Stimulated activated CD4-positive, alpha-beta T cell treated with anti-CD3 and anti-CD28 coated beads, Interleukin-12 subunit alpha, Interleukin-12 subunit beta, amount 100 ng/mL, for 24 hours (primary cell): ENCODE measurements around the gene AKAP13.
"Not testable (repeated sequence)": the region's sequence is repeated elsewhere in the genome, so short reads cannot be mapped to it uniquely, and the experiment has no call there.

Source experiments
- DNase-seq, 2 experiments: peaks; one replicate each; pipeline ENCODE4 v3.0.0-alpha.2; 2020; ENCODE audit warnings: low read depth in 2 of 2

Gene AKAP13

GRCh38 chr15:85441854-85442253 lies 61.5 kb downstream of the AKAP13 start:
- DNase-seq: not testable (repeated sequence)

- DNase-seq: no peak
Measured at GRCh38 chr15:85443046-85443445, 62.6 kb downstream of the AKAP13 start.

GRCh38 chr15:85443593-85444087 lies 63.2 kb downstream of the AKAP13 start:
- DNase-seq: peak in 1 of 2 experiments; percentile 2

- no peak for DNase-seq
Measured at GRCh38 chr15:85444122-85444745, 63.8 kb downstream of the AKAP13 start.

- no peak for DNase-seq
Measured at GRCh38 chr15:85445361-85445760, 65.0 kb downstream of the AKAP13 start.

- DNase-seq: no peak
Measured at GRCh38 chr15:85451099-85451700, 70.8 kb downstream of the AKAP13 start.

- no peak for DNase-seq
Measured at GRCh38 chr15:85452436-85452835, 72.0 kb downstream of the AKAP13 start.

GRCh38 chr15:85453144-85453872 lies 72.9 kb downstream of the AKAP13 start:
- no peak for DNase-seq

GRCh38 chr15:85454403-85454802 lies 74.0 kb downstream of the AKAP13 start:
- DNase-seq: no peak

- DNase-seq: no peak
Measured at GRCh38 chr15:85455891-85456290, 75.5 kb downstream of the AKAP13 start.

- no peak for DNase-seq
Measured at GRCh38 chr15:85456798-85457197, 76.4 kb downstream of the AKAP13 start.

GRCh38 chr15:85457392-85457968 lies 77.1 kb downstream of the AKAP13 start:
- no peak for DNase-seq

GRCh38 chr15:85458764-85459163 lies 78.4 kb downstream of the AKAP13 start:
- no peak for DNase-seq

GRCh38 chr15:85462029-85462428 lies 81.6 kb downstream of the AKAP13 start:
- no peak for DNase-seq

GRCh38 chr15:85463276-85463892 lies 83.0 kb downstream of the AKAP13 start:
- DNase-seq: no peak

GRCh38 chr15:85463976-85464375 lies 83.6 kb downstream of the AKAP13 start:
- DNase-seq: no peak

GRCh38 chr15:85464471-85464870 lies 84.1 kb downstream of the AKAP13 start:
- DNase-seq: no peak

GRCh38 chr15:85470563-85471271 lies 90.3 kb downstream of the AKAP13 start:
- no peak for DNase-seq

- no peak for DNase-seq
Measured at GRCh38 chr15:85472349-85472748, 91.9 kb downstream of the AKAP13 start.

GRCh38 chr15:85473455-85473854 lies 93.1 kb downstream of the AKAP13 start:
- DNase-seq: no peak

- DNase-seq: no peak
Measured at GRCh38 chr15:85474700-85475316, 94.4 kb downstream of the AKAP13 start.
